OCI-LY7 (cell line): ENCODE measurements around the gene SERPINB10.

Experiments used
- EZH2phosphoT487 ChIP-seq: fragments of 200-600 bp; sonication (generic); IDR thresholded peaks from 2 replicates; pipeline ENCODE4 v1.6.1; 2018; ENCODE audit warnings: low read depth, borderline replicate concordance, mild to moderate bottlenecking, mixed run types, antibody characterized with exemption, low read length, moderate library complexity, mixed read lengths
- TF ChIP-seq, protein P1 (sequence below): fragments of 200-600 bp; sonication (generic); conservative IDR thresholded peaks from 2 replicates; pipeline ENCODE4 v1.5.1; 2014; ENCODE audit warnings: mild to moderate bottlenecking, antibody characterized with exemption, low read length, moderate library complexity, mixed read lengths

DNA sequence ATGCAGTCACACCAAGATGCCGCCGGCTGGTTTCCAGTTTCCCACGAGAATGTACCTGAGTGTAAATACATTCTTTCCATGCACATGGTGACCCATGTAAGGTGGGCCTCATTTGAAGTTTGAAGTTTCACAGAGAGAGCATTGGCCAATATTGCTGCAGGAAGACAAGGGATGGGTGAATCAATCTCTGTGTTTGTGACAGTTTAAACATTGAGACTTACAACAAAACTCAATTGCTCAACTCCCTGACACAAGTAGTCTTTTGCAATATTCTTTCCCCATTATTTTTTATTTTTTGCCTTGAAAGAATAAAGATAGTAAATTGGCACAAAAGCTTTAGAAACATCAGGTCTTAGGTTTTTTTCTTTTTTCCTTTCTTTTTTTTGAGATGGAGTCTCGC is 15.2 kb upstream of the SERPINB10 start:
- TF ChIP-seq, protein P1, sequence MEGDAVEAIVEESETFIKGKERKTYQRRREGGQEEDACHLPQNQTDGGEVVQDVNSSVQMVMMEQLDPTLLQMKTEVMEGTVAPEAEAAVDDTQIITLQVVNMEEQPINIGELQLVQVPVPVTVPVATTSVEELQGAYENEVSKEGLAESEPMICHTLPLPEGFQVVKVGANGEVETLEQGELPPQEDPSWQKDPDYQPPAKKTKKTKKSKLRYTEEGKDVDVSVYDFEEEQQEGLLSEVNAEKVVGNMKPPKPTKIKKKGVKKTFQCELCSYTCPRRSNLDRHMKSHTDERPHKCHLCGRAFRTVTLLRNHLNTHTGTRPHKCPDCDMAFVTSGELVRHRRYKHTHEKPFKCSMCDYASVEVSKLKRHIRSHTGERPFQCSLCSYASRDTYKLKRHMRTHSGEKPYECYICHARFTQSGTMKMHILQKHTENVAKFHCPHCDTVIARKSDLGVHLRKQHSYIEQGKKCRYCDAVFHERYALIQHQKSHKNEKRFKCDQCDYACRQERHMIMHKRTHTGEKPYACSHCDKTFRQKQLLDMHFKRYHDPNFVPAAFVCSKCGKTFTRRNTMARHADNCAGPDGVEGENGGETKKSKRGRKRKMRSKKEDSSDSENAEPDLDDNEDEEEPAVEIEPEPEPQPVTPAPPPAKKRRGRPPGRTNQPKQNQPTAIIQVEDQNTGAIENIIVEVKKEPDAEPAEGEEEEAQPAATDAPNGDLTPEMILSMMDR = no peak
- TF ChIP-seq EZH2phosphoT487 = no peak
